Activated CD4-positive, alpha-beta T cell treated with anti-CD3 and anti-CD28 coated beads for 36 hours (primary cell): ENCODE results near the gene DACT3. TPM values are rescaled to one million over a fixed set of nuclear protein-coding genes. Genes with fewer than 3 reads are reported as not detected.
A peak's percentile ranks its signal among the peaks of the same experiment; 100 is the strongest.

ENCODE experiments used
- ATAC-seq: fragments of 200-7000 bp; cut with Tn5 transposase; one replicate; pipeline ENCODE4 v1.10.0; 2021; ENCODE audit warnings: mild to moderate bottlenecking, moderate library complexity
- CTCF ChIA-PET: fragments of 350-600 bp; sonication (Branson Sonifier 250); formaldehyde crosslinking; loops from one replicate; lab custom pipeline; 2021; ENCODE audit warnings: antibody characterized with exemption; lab: Charles Lee
- POLR2A ChIA-PET: fragments of 350-600 bp; sonication (Branson Sonifier 250); formaldehyde crosslinking; loops from one replicate; lab custom pipeline; 2021; ENCODE audit warnings: antibody characterized with exemption, inconsistent platforms; lab: Charles Lee
- DNase-seq: peaks from one replicate; pipeline ENCODE4 v3.0.0-alpha.2; 2020
- H3K27ac Mint-ChIP-seq: one replicate; pipeline ENCODE4 v1.8.0; 2021; ENCODE audit warnings: mixed read lengths
- H3K27me3 Mint-ChIP-seq: one replicate; pipeline ENCODE4 v1.8.0; 2021; ENCODE audit warnings: mixed read lengths
- H3K36me3 Mint-ChIP-seq: one replicate; pipeline ENCODE4 v1.8.0; 2021; ENCODE audit warnings: low read depth, mixed read lengths
- H3K4me1 Mint-ChIP-seq: one replicate; pipeline ENCODE4 v1.8.0; 2021; ENCODE audit warnings: mixed read lengths
- H3K4me3 Mint-ChIP-seq: one replicate; pipeline ENCODE4 v1.8.0; 2021; ENCODE audit warnings: mild to moderate bottlenecking, moderate library complexity, mixed read lengths
- H3K9me3 Mint-ChIP-seq: one replicate; pipeline ENCODE4 v1.8.0; 2021; ENCODE audit warnings: low read depth, mixed read lengths
- intact Hi-C, 2 experiments: fragments of 100-400 bp; cut with DNase I in 1 of 2; cut with micrococcal nuclease in 1 of 2; formaldehyde crosslinking; loops; one replicate each; pipeline versions ENCODE4 v1.14.2 to v1.15.1; 2022 to 2024; cut with DNase I, micrococcal nuclease
- total RNA-seq, 2 experiments: library from RNA; stranded (reverse); gene quantifications; one replicate each; pipeline ENCODE4 v1.2.3, GENCODE V29; 2021

DACT3 gene
- total RNA-seq = 1 to 10 TPM; 2.9 to 3.1 TPM

GRCh38 chr19:46661020-46661731, at the start of gene DACT3:
Gene DACT3 (minus strand): TSS chr19:46661182. CDS start chr19:46661064, 118 bp downstream.
- intact Hi-C loops = loop anchor here (1.0 to 5.0 kb wide), 9 partner anchors 17 to 614 kb away; partner anchors contain the start of genes ARHGAP35 (in 1 of the 2), CALM3 (in 1 of the 2), CCDC9 (in 1 of the 2) and INAFM1 (in 1 of the 2)
- ChIA-PET POLR2A (interaction anchor here (1.0 to 1.8 kb wide), 6 partner anchors 11 to 60 kb away, joined by 3 to 14 read pairs (median 9); partner anchors contain the start of gene CALM3), CTCF (interaction anchor here (0.6 to 6.5 kb wide), 25 partner anchors 8 to 183 kb away, joined by 3 to 206 read pairs (median 5); partner anchors contain the start of gene CALM3)
- Mint-ChIP-seq H3K4me1 (peaks cover 28% of the 10 kb centered on the region), H3K9me3 (no peaks in the 10 kb centered on the region), H3K27ac (peak within 1 kb of the TSS; percentile 62), H3K4me3 (peak within 1 kb of the TSS; percentile 66), H3K27me3 (peaks cover 12% of the 10 kb centered on the region), H3K36me3 (no peaks in the 10 kb centered on the region)
- DNase-seq (peak; percentile 100), ATAC-seq (peak; percentile 87)

- Mint-ChIP-seq H3K27me3 (no peaks in the 10 kb centered on the region), H3K9me3 (no peaks in the 10 kb centered on the region), H3K27ac (no peak overlapping the region), H3K4me1 (peaks cover 18% of the 10 kb centered on the region), H3K36me3 (peaks cover 33% of the 10 kb centered on the region), H3K4me3 (no peak overlapping the region)
- ChIA-PET POLR2A (interaction anchor here (0.5 kb wide), 1 partner anchor 147 kb away, joined by 3 read pairs; no protein-coding TSS in a partner anchor), CTCF (interaction anchor here (0.7 to 1.2 kb wide), 3 partner anchors 16 to 69 kb away, joined by 3 to 4 read pairs (median 3); no protein-coding TSS in a partner anchor)
- DNase-seq = peak; percentile 42
- intact Hi-C loops = loop anchor here (5.0 to 10.0 kb wide), 2 partner anchors 37 to 634 kb away; partner anchors contain the start of genes DHX34 (in 1 of the 2), FKRP (in 1 of the 2) and STRN4 (in 1 of the 2)
- ATAC-seq = no peak
Observed at GRCh38 chr19:46710687-46711086, 49.7 kb upstream of the DACT3 start.

DNA sequence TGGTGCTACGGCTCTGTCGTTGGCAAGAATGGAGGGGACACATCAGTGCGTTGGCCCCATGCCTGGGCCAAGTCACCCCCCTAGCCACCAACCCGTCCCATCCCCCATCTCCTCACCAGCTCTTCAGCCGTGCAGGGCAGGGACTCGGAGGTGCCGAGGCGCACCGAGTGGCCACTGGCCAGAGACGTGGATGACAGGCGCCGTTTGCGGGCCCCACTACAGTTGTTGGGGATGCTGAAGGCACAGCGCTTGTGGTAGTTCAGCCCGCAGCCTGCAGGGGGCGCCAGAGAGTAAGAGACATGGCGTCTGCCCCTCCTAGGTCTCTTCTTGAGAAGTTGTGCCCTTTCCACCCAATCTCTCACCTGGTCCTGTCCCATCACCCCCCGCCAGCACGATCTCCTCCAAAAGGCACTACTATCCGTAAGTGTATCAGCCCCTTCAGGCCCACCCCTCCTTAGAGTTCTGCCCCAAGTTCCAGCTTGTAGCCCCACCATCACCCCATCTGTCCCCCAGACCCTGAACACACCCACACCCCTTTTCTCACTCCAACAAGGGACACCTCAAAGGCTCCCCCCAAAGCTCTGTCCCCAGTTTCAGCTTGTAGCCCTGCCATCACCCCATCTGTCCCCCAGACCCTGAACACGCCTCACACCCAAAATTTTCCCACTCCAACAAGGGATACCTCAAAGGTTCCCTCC, 43.5 kb upstream of the DACT3 start:
- DNase-seq (peak; percentile 93), ATAC-seq (peak; percentile 90)
- Mint-ChIP-seq H3K27ac (peak overlapping the region; percentile 67), H3K9me3 (no peaks in the 10 kb centered on the region), H3K27me3 (no peaks in the 10 kb centered on the region), H3K4me3 (no peak overlapping the region), H3K4me1 (peaks cover 6% of the 10 kb centered on the region), H3K36me3 (peaks cover 42% of the 10 kb centered on the region)
- POLR2A ChIA-PET = no interaction called here
- intact Hi-C loops = loop anchor here (1.0 kb wide), 2 partner anchors 24 to 44 kb away; no protein-coding TSS in a partner anchor
- CTCF ChIA-PET = interaction anchor here (0.6 to 5.8 kb wide), 23 partner anchors 8 to 1296 kb away, joined by 3 to 62 read pairs (median 4); partner anchors contain the start of gene MYPOP

DNA sequence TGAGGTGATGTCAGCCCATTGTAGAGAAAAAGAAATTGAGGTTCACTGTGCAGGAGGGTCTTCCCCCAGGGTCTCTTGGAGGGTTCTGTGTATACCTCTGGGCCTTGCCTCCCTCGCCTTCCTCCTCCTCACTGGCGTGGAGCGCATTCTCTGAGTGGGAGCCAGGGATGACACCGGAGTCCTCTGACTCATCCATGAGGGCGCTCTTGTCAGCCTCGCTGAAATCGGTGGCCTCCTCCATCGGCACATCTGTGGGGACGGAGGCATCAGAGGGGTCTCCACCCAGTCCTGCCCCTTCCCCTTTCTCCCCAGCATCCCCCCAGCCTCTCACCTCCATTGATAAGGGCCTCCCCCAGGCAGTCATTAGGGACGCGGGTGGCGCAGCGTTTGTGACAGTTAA, 39.7 kb upstream of the DACT3 start:
- intact Hi-C loops = no loop called here
- no peaks in the 10 kb centered on the region for H3K9me3 Mint-ChIP-seq
- no peaks in the 10 kb centered on the region for H3K27me3 Mint-ChIP-seq
- POLR2A ChIA-PET = no interaction called here
- CTCF ChIA-PET = no interaction called here
- H3K27ac Mint-ChIP-seq = no peak overlapping the region
- ATAC-seq = no peak
- H3K4me3 Mint-ChIP-seq = no peak overlapping the region
- DNase-seq = no peak
- peaks cover 48% of the 10 kb centered on the region for H3K36me3 Mint-ChIP-seq
- H3K4me1 Mint-ChIP-seq = peaks cover 6% of the 10 kb centered on the region

DNA sequence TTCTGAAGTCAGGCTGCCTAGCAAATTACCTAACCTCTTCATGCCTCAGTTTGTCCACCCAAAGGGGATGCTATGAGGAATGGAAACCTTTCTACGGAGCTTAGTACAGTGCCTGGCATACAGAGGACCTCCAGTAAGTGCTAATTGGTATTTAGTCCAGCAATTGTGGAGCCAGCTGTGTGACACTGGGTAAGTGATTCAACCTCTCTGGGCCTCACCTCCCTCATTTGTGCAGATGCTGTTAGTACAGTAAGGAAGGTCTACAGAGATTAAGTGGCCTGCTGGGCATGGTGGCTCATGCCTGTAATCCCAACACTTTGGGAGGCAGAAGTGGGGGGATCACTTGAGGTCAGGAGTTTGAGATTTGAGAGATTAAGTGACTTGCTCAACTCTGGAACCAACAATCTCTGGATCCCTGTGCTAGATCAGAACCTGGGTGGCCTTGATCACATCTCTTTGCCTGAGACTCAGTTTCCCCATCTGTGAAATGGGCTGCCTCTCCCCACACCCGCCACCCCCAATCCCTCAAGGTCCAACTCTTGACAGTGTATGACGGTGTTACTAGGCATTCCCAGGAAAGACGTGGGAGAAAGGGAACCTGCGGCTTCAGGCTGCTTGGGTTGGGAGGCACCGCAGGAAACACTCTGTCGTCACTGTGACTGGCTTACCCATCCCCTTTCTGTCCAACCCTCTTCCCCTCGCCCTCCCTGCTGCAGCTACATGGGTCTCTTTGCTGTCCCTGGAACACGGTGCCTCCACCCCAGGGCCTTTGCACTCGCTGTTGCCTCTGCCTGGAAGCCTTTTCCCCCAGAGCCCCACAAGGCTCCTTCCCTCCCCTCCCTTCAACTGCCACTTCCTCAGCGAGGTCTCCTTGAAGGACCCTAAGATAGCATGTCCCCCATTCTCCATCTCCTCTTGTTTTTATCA, 37.7 kb upstream of the DACT3 start:
- H3K4me3 Mint-ChIP-seq = no peak overlapping the region
- POLR2A ChIA-PET = no interaction called here
- H3K27me3 Mint-ChIP-seq = no peaks in the 10 kb centered on the region
- H3K27ac Mint-ChIP-seq = no peak overlapping the region
- H3K9me3 Mint-ChIP-seq = no peaks in the 10 kb centered on the region
- ATAC-seq = no peak
- no peak for DNase-seq
- peaks cover 51% of the 10 kb centered on the region for H3K36me3 Mint-ChIP-seq
- CTCF ChIA-PET = interaction anchor here (0.6 to 1.4 kb wide), 2 partner anchors 30 to 68 kb away, joined by 3 to 4 read pairs; no protein-coding TSS in a partner anchor
- intact Hi-C loops = no loop called here
- no peaks in the 10 kb centered on the region for H3K4me1 Mint-ChIP-seq

DNA sequence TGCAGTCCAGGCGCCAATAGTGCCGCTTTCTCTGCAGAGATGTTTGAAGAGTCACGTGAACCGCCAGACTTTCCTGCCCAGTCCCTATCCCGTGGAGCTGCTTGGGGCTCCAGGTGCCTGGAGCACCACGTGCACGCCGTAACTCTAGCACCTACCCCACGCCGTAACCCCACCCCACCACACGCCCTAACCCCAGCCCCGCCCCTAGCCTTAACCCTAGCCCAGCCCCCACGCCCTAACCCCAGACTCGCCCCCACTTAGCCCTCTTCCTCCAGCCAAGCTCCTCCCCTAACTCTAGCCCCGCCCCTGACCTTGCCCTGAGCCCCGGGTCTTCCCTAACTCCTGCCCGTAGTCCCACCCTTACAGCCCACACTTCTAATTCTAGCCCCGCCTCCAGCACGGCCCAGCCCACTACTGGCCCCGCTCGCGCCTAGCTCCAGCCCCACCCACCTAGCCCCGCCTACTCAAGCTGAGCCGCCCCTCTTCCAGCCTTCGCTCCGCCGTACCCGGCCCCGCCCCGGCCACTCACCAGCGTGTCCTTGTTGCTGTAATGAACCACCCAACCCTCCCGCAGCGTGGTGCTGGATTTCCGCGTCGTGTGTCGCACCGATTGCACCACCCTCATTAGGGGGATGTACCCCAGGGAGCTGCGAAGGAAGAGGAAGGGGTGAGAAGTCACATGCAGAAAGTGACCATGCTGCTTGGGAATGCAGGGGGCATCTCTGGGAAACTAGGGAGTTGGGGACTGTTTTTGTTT, 36.4 kb upstream of the DACT3 start:
- H3K27ac Mint-ChIP-seq = no peak overlapping the region
- peaks cover 59% of the 10 kb centered on the region for H3K36me3 Mint-ChIP-seq
- intact Hi-C loops = no loop called here
- H3K27me3 Mint-ChIP-seq = no peaks in the 10 kb centered on the region
- peak; percentile 46 for DNase-seq
- ChIA-PET POLR2A (interaction anchor here (0.8 kb wide), 1 partner anchor 17 kb away, joined by 4 read pairs; no protein-coding TSS in a partner anchor), CTCF (interaction anchor here (0.6 to 2.0 kb wide), 4 partner anchors 8 to 186 kb away, joined by 3 to 7 read pairs (median 5); no protein-coding TSS in a partner anchor)
- peak; percentile 57 for ATAC-seq
- H3K4me3 Mint-ChIP-seq = no peak overlapping the region
- no peaks in the 10 kb centered on the region for H3K9me3 Mint-ChIP-seq
- H3K4me1 Mint-ChIP-seq = no peaks in the 10 kb centered on the region

DNA sequence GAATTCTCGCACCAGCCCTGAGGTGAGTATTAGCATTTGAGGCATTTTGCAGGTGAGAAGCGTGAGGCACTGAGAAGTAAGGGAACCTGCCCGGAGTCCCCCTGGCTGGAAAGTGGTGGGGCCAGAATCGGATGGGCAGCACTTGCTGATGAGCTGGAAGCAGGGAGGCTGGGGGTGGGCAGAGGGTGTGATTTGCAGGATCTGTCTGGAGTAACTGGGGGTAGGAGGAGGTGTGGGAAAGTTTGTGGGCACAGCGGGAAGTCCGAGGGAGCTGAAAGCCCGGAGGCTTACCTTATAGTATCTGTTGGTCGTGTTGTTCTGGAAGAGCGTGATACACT, 35.9 kb upstream of the DACT3 start:
- H3K27me3 Mint-ChIP-seq = no peaks in the 10 kb centered on the region
- ChIA-PET POLR2A (interaction anchor here (0.8 kb wide), 1 partner anchor 17 kb away, joined by 4 read pairs; no protein-coding TSS in a partner anchor), CTCF (interaction anchor here (0.6 to 2.0 kb wide), 5 partner anchors 9 to 185 kb away, joined by 3 to 7 read pairs (median 4); no protein-coding TSS in a partner anchor)
- no peak overlapping the region for H3K4me3 Mint-ChIP-seq
- no peak for DNase-seq
- no peaks in the 10 kb centered on the region for H3K4me1 Mint-ChIP-seq
- intact Hi-C loops = no loop called here
- H3K36me3 Mint-ChIP-seq = peaks cover 62% of the 10 kb centered on the region
- no peak for ATAC-seq
- no peaks in the 10 kb centered on the region for H3K9me3 Mint-ChIP-seq
- H3K27ac Mint-ChIP-seq = no peak overlapping the region

- no peak overlapping the region for H3K27ac Mint-ChIP-seq
- intact Hi-C loops = no loop called here
- CTCF ChIA-PET = interaction anchor here (0.7 to 2.0 kb wide), 4 partner anchors 8 to 31 kb away, joined by 4 to 6 read pairs (median 4); no protein-coding TSS in a partner anchor
- peaks cover 64% of the 10 kb centered on the region for H3K36me3 Mint-ChIP-seq
- no peaks in the 10 kb centered on the region for H3K27me3 Mint-ChIP-seq
- H3K4me3 Mint-ChIP-seq = no peak overlapping the region
- POLR2A ChIA-PET = no interaction called here
- no peaks in the 10 kb centered on the region for H3K9me3 Mint-ChIP-seq
- no peaks in the 10 kb centered on the region for H3K4me1 Mint-ChIP-seq
- DNase-seq (no peak), ATAC-seq (no peak)
Observed at GRCh38 chr19:46696052-46696451, 35.1 kb upstream of the DACT3 start.

- H3K4me1 Mint-ChIP-seq = no peaks in the 10 kb centered on the region
- no peak for DNase-seq
- no peaks in the 10 kb centered on the region for H3K27me3 Mint-ChIP-seq
- ChIA-PET CTCF (interaction anchor here (2.1 kb wide), 1 partner anchor 11 kb away, joined by 8 read pairs; no protein-coding TSS in a partner anchor), POLR2A (no interaction called here)
- H3K9me3 Mint-ChIP-seq = no peaks in the 10 kb centered on the region
- H3K4me3 Mint-ChIP-seq = no peak overlapping the region
- H3K36me3 Mint-ChIP-seq = peaks cover 69% of the 10 kb centered on the region
- intact Hi-C loops = loop anchor here in 1 of 2 experiments (5.0 kb wide), 1 partner anchor 34 kb away; no protein-coding TSS in a partner anchor
- no peak for ATAC-seq
- H3K27ac Mint-ChIP-seq = peak overlapping the region; percentile 47
Observed at GRCh38 chr19:46693760-46694159, 32.8 kb upstream of the DACT3 start.
